GM23338 (cell line): Measurements from ENCODE around the gene EPAS1. TPM values are rescaled to one million over a fixed set of nuclear protein-coding genes. Genes with fewer than 3 reads are reported as not detected.

Experiments
- ATAC-seq: fragments of 200-7000 bp; cut with Tn5 transposase; 3 replicates; pipeline ENCODE4 v1.9.1; 2020
- DNase-seq: peaks from one replicate; pipeline ENCODE4 v3.0.0-alpha.2; 2015; ENCODE audit warnings: low spot score
- H2AFZ ChIP-seq: fragments of 200-600 bp; sonication (generic); 2 replicates; pipeline ENCODE4 v1.8.0; 2016; ENCODE audit warnings: antibody characterized with exemption, mild to moderate bottlenecking, moderate library complexity
- H3F3A ChIP-seq: fragments of 200-600 bp; sonication (generic); replicated peaks from 2 replicates; pipeline ENCODE4 v1.8.0; 2017; ENCODE audit warnings: antibody characterized with exemption, mixed run types, low read depth
- H3K27ac ChIP-seq: fragments of 200-600 bp; sonication (generic); 2 replicates; pipeline ENCODE4 v1.6.1; 2016; ENCODE audit warnings: low read depth
- H3K27me3 ChIP-seq: fragments of 200-600 bp; sonication (generic); 2 replicates; pipeline ENCODE4 v1.8.0; 2016; ENCODE audit warnings: mild to moderate bottlenecking, mixed run types, moderate library complexity; ENCODE audit not compliant: insufficient read depth
- H3K36me3 ChIP-seq: fragments of 200-600 bp; sonication (generic); 2 replicates; pipeline ENCODE4 v1.8.0; 2016; ENCODE audit warnings: mild to moderate bottlenecking; ENCODE audit not compliant: insufficient read depth
- H3K4me1 ChIP-seq: fragments of 200-600 bp; sonication (generic); 2 replicates; pipeline ENCODE4 v1.8.0; 2016; ENCODE audit warnings: mild to moderate bottlenecking, moderate library complexity; ENCODE audit not compliant: insufficient read depth
- H3K4me2 ChIP-seq: fragments of 200-600 bp; sonication (generic); 2 replicates; pipeline ENCODE4 v1.7.1; 2017; ENCODE audit warnings: mixed run types
- H3K4me3 ChIP-seq: fragments of 200-600 bp; sonication (generic); 2 replicates; pipeline ENCODE4 v1.6.1; 2016; ENCODE audit warnings: mixed run types
- H3K79me2 ChIP-seq: fragments of 200-600 bp; sonication (generic); replicated peaks from 2 replicates; pipeline ENCODE4 v1.8.0; 2017; ENCODE audit warnings: mild to moderate bottlenecking; ENCODE audit not compliant: insufficient read depth
- H3K9me2 ChIP-seq: fragments of 200-600 bp; sonication (generic); 2 replicates; pipeline ENCODE4 v1.8.0; 2017; ENCODE audit not compliant: insufficient read depth
- H4K20me1 ChIP-seq: fragments of 200-600 bp; sonication (generic); replicated peaks from 2 replicates; pipeline ENCODE4 v1.8.0; 2017; ENCODE audit warnings: mild to moderate bottlenecking; ENCODE audit not compliant: insufficient read depth
- H3K27ac Mint-ChIP-seq: 2 replicates; pipeline ENCODE4 v1.8.0; 2020; ENCODE audit warnings: inconsistent platforms, mild to moderate bottlenecking, moderate library complexity, mixed read lengths
- H3K27me3 Mint-ChIP-seq: 3 replicates; pipeline ENCODE4 v1.8.0; 2022; ENCODE audit warnings: low read depth, mild to moderate bottlenecking, moderate library complexity, mixed read lengths, inconsistent platforms; ENCODE audit not compliant: insufficient read depth, poor library complexity
- H3K36me3 Mint-ChIP-seq: 3 replicates; pipeline ENCODE4 v1.8.0; 2021; ENCODE audit warnings: low read depth, mild to moderate bottlenecking, inconsistent platforms, moderate library complexity, mixed read lengths
- H3K4me1 Mint-ChIP-seq: 3 replicates; pipeline ENCODE4 v1.8.0; 2020; ENCODE audit warnings: mild to moderate bottlenecking, inconsistent platforms, mixed read lengths
- H3K4me3 Mint-ChIP-seq: 3 replicates; pipeline ENCODE4 v1.8.0; 2021; ENCODE audit warnings: moderate library complexity, mild to moderate bottlenecking, inconsistent platforms, mixed read lengths
- H3K9me3 Mint-ChIP-seq: 3 replicates; pipeline ENCODE4 v1.8.0; 2020; ENCODE audit warnings: moderate library complexity, mild to moderate bottlenecking, inconsistent platforms, mixed read lengths
- CREB1 ChIP-seq: fragments of 250-450 bp; sonication (Bioruptor Pico); IDR thresholded peaks from 2 replicates; pipeline ENCODE4 v1.5.0; 2020; ENCODE audit warnings: low read depth, mild to moderate bottlenecking, moderate library complexity
- EZH2 ChIP-seq: fragments of 200-600 bp; sonication (generic); IDR thresholded peaks from one replicate; pipeline ENCODE4 v1.8.0; 2017; ENCODE audit warnings: antibody characterized with exemption, mild to moderate bottlenecking, low read depth; ENCODE audit not compliant: unreplicated experiment
- EZH2phosphoT487 ChIP-seq: fragments of 200-600 bp; sonication (generic); IDR thresholded peaks from one replicate; pipeline ENCODE4 v1.8.1; 2018; ENCODE audit warnings: antibody characterized with exemption; ENCODE audit not compliant: unreplicated experiment
- JUNB ChIP-seq: IDR thresholded peaks from one replicate; pipeline ENCODE4 v1.6.1; 2016; ENCODE audit warnings: antibody characterized with exemption; ENCODE audit not compliant: unreplicated experiment
- polyA plus RNA-seq: library from polyadenylated mRNA; unstranded; fragments of >200 nt; fragmentation: Nextera tagmentation; extraction: Ambion mirVana; gene quantifications from 2 replicates; pipeline ENCODE4 v1.2.1, GENCODE V29; 2016
- total RNA-seq: library from RNA; depleted of rRNA; stranded (reverse); fragments of >200 nt; shearing (Covaris generic); gene quantifications from 2 replicates; pipeline ENCODE4 v1.2.3, GENCODE V29; 2014
- TF ChIP-seq, protein P1 (sequence below): fragments of 250-450 bp; sonication (Bioruptor Pico); IDR thresholded peaks from 2 replicates; pipeline ENCODE4 v1.5.0; 2020; ENCODE audit warnings: mild to moderate bottlenecking, moderate library complexity
- TF ChIP-seq, protein P2 (sequence below): IDR thresholded peaks from 2 replicates; pipeline ENCODE4 v1.6.1; 2016; ENCODE audit warnings: antibody characterized with exemption

The EPAS1 gene
- total and polyA plus RNA-seq, 2 experiments from 2014 or later, result 0.68 to 5.4 TPM

GRCh38 chr2:46382331-46383112, 85.3 kb downstream of the EPAS1 start:
- TF ChIP-seq CREB1 (CRISPR knock-in tag) (no peak), EZH2phosphoT487 (no peak), JUNB (no peak), EZH2 (no peak)
- TF ChIP-seq, protein P1, sequence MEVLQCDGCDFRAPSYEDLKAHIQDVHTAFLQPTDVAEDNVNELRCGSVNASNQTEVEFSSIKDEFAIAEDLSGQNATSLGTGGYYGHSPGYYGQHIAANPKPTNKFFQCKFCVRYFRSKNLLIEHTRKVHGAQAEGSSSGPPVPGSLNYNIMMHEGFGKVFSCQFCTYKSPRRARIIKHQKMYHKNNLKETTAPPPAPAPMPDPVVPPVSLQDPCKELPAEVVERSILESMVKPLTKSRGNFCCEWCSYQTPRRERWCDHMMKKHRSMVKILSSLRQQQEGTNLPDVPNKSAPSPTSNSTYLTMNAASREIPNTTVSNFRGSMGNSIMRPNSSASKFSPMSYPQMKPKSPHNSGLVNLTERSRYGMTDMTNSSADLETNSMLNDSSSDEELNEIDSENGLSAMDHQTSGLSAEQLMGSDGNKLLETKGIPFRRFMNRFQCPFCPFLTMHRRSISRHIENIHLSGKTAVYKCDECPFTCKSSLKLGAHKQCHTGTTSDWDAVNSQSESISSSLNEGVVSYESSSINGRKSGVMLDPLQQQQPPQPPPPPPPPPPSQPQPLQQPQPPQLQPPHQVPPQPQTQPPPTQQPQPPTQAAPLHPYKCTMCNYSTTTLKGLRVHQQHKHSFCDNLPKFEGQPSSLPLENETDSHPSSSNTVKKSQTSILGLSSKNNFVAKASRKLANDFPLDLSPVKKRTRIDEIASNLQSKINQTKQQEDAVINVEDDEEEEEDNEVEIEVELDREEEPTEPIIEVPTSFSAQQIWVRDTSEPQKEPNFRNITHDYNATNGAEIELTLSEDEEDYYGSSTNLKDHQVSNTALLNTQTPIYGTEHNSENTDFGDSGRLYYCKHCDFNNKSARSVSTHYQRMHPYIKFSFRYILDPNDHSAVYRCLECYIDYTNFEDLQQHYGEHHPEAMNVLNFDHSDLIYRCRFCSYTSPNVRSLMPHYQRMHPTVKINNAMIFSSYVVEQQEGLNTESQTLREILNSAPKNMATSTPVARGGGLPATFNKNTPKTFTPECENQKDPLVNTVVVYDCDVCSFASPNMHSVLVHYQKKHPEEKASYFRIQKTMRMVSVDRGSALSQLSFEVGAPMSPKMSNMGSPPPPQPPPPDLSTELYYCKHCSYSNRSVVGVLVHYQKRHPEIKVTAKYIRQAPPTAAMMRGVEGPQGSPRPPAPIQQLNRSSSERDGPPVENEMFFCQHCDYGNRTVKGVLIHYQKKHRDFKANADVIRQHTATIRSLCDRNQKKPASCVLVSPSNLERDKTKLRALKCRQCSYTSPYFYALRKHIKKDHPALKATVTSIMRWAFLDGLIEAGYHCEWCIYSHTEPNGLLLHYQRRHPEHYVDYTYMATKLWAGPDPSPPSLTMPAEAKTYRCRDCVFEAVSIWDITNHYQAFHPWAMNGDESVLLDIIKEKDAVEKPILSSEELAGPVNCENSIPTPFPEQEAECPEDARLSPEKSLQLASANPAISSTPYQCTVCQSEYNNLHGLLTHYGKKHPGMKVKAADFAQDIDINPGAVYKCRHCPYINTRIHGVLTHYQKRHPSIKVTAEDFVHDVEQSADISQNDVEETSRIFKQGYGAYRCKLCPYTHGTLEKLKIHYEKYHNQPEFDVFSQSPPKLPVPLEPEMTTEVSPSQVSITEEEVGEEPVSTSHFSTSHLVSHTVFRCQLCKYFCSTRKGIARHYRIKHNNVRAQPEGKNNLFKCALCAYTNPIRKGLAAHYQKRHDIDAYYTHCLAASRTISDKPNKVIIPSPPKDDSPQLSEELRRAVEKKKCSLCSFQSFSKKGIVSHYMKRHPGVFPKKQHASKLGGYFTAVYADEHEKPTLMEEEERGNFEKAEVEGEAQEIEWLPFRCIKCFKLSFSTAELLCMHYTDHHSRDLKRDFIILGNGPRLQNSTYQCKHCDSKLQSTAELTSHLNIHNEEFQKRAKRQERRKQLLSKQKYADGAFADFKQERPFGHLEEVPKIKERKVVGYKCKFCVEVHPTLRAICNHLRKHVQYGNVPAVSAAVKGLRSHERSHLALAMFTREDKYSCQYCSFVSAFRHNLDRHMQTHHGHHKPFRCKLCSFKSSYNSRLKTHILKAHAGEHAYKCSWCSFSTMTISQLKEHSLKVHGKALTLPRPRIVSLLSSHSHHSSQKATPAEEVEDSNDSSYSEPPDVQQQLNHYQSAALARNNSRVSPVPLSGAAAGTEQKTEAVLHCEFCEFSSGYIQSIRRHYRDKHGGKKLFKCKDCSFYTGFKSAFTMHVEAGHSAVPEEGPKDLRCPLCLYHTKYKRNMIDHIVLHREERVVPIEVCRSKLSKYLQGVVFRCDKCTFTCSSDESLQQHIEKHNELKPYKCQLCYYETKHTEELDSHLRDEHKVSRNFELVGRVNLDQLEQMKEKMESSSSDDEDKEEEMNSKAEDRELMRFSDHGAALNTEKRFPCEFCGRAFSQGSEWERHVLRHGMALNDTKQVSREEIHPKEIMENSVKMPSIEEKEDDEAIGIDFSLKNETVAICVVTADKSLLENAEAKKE (CRISPR knock-in tag), result no peak
- TF ChIP-seq, protein P2, sequence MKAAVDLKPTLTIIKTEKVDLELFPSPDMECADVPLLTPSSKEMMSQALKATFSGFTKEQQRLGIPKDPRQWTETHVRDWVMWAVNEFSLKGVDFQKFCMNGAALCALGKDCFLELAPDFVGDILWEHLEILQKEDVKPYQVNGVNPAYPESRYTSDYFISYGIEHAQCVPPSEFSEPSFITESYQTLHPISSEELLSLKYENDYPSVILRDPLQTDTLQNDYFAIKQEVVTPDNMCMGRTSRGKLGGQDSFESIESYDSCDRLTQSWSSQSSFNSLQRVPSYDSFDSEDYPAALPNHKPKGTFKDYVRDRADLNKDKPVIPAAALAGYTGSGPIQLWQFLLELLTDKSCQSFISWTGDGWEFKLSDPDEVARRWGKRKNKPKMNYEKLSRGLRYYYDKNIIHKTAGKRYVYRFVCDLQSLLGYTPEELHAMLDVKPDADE, result no peak
- no peaks in the 10 kb centered on the region for H3K9me3 Mint-ChIP-seq
- Histone ChIP-seq H3K27me3 (no peaks in the 10 kb centered on the region), H3K27ac (no peak overlapping the region), H4K20me1 (no peaks in the 10 kb centered on the region), H2AFZ (no peak overlapping the region), H3K4me1 (no peaks in the 10 kb centered on the region), H3K9me2 (no peaks in the 10 kb centered on the region), H3K4me2 (no peak overlapping the region), H3K36me3 (no peaks in the 10 kb centered on the region), H3F3A (no peaks in the 10 kb centered on the region), H3K79me2 (no peaks in the 10 kb centered on the region), H3K4me3 (no peak overlapping the region)
- ATAC-seq (no peak), DNase-seq (no peak)
- H3K4me1 Mint-ChIP-seq, result no peaks in the 10 kb centered on the region; the same call in 2 of the 3 replicates
- H3K27ac Mint-ChIP-seq, result no peak overlapping the region
- peaks cover 4% of the 10 kb centered on the region for H3K27me3 Mint-ChIP-seq
- H3K4me3 Mint-ChIP-seq, result no peak overlapping the region
- H3K36me3 Mint-ChIP-seq, result no peaks in the 10 kb centered on the region
